AG20443 (cell line): ENCODE results near the gene IARS2.
"Not testable (repeated sequence)": the region's sequence is repeated elsewhere in the genome, so short reads cannot be mapped to it uniquely, and the experiment has no call there.

Experiments
- DNase-seq: peaks from one replicate; pipeline ENCODE4 v3.0.0; 2012; ENCODE audit warnings: low spot score, mixed read lengths

IARS2 gene

GRCh38 chr1:220113136-220113695, 19.3 kb downstream of the IARS2 start:
- peak; percentile 23 for DNase-seq

DNA sequence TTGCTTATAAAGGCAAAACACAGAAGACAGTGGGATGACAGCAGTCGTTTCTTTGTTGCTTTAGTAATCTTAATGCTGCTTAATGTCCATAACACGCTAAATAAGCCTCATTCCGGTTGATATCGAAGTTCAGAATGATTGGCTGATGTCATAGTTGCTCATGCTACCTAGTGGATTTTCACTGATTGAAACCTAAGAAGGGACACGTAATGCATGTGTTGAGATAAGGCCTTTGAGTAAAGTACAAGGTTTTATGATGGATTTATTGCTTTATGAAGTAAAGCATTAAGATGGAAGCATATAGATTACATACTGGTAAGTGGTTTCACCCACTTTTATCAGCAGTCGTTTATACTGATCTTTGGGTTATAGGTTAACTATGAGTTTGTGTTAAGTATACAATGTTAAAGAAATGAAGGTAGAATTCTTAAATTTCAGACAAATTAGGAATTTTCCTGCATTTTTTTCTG, 25.1 kb downstream of the IARS2 start:
- DNase-seq, result no peak

DNA sequence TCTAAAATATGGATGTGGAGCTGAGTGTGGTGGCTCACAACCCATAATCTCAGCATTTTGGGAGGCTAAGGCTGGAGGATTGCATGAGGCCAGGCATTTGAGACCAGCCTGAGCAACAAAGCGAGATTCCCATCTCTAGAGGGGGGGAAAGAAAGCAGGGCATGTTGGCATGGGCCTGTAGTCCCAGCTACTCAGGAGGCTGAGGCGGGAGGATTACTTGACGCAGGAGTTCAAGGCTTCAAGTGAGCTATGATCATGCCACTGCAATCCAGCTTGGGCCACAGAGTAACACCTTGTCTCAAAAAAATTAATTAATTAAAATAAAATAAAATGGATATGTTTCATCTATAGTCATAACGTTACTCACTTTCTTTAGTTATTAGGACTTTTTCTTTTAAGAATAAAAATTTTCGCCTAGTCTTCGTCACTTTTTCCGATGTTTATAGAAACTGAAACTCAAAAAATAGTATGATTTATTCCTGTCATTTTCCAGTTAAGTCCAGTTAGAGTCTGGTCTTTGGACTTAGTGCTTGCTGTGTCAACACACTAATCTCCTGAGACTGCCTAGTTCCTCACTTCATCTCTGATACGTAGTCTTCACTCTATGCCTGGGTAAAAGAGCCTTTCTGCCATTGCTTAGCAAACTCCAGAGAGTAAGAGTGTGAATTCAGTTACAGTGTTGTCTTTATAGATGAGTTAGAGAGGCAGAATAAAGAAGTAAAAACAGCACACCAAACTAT, 28.0 kb downstream of the IARS2 start:
- DNase-seq, result no peak

DNA sequence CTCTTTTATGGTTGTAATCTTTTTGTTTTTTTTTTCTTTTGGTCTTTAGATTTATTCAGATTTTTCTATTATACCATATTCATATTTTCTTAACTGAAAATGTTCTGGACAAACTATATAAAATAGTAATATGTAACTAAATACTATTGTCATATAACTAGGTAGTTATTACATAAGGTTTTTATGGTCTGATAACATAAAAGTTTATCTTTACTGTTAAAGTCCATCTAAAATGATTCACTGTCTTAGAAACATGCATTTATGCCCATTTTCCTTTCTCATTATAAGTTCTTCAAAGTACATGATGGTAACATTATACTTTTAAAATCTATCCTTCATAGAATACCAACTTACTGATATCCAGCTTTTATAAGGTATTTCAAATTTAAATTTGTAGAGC, 29.1 kb downstream of the IARS2 start:
- DNase-seq, result no peak

- no peak for DNase-seq
These were observed 30.0 kb downstream of the IARS2 start for GRCh38 chr1:220123889-220124288.

- DNase-seq, result peak; percentile 39
These were observed 30.6 kb downstream of the IARS2 start for GRCh38 chr1:220124542-220124941.

GRCh38 chr1:220127076-220127475, 33.1 kb downstream of the IARS2 start:
- DNase-seq, result no peak

DNA sequence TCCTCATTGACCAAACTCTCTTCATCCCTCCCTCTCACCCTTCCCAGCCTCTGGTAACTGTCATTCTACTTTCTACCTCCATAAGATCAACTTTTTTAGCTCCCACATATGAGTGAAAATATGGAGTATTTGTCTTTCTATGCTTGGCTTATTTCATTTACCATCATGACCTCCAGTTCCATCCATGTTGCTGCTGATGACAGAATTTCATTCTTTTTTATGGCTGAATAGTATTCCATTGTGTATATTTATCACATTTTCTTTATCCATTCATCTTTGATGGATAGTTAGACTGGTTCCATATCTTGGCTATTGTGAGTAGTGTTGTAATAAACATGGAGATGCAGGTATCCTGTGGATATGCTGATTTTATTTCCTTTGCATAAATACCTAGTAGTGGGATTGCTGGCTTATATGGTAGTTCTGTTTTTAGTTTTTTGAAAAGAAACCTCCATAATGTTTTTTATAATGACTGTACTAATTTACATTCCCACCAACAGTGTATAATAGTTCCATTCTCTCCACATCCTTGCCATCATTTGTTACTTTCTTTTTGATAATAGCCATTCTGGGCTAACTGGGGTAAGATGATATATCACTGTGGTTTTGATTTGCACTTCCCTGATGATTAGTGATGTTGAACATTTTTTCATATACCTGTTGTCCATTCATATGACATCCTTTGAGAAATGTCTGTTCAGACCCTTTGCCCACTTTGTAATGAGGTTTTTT, 35.7 kb downstream of the IARS2 start:
- DNase-seq, result no peak

- no peak for DNase-seq
These were observed 41.8 kb downstream of the IARS2 start for GRCh38 chr1:220135755-220136154.

- DNase-seq, result no peak
These were observed 43.3 kb downstream of the IARS2 start for GRCh38 chr1:220137019-220137786.

DNA sequence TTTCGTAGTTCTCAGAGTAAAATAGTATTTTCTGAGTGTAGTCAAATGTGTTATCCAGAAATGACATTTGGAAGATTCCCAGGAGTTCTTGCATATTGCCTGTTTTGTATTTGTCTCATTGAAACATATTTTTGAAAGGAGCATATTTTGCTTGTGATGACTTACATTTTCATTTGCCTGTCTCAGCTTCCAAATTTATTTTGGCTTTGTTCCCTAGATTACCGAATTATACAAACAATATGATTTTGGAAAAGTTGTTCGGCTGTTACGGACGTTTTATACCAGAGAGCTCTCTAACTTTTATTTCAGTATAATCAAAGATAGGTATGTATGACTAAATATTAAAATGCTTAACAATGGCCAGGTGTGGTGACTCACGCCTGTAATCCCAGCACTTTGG, 46.0 kb downstream of the IARS2 start:
- DNase-seq, result no peak

DNA sequence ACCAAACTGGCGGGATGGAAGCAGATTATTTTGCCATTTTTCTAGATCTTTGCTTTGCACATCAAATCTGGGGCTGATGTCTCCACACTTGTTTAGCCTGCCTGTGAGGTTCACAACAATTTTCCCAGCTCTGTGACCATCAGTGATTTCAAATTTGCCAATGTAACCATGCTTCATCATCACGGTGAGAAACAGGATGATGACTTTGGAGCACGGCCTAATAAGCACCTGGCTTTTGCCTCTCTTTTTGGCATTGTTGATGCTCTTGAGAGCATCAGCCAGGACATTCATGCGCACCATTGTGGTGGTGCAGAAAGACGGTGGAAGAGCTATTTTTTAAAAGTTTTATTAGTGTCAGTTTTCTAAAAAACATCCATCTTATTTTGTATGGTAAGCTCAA, 50.1 kb downstream of the IARS2 start:
- no peak for DNase-seq

GRCh38 chr1:220149742-220150141, 55.8 kb downstream of the IARS2 start:
- DNase-seq, result no peak

DNA sequence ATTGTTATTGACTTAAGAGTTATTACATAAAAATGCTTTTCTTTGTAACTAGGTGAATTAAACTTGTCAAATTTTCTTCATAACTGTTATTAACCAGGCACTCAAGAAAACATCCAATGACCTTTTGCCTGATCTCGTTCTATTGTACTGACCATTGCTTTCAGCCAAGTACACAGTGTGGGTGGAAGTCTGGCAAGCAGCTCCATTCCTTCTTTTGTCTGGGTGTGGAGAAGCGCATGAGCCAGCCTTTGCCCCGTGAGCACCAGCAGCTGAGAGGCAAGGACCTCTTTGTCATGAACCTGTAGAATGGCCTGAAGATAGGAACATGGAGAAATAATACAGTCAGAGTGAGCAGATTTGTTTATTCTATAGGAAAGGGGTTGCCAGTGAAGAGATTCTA, 57.5 kb downstream of the IARS2 start:
- DNase-seq, result peak; percentile 53

- no peak for DNase-seq
These were observed 59.2 kb downstream of the IARS2 start for GRCh38 chr1:220153147-220153546.

- DNase-seq, result no peak
These were observed 62.8 kb downstream of the IARS2 start for GRCh38 chr1:220156620-220157146.

DNA sequence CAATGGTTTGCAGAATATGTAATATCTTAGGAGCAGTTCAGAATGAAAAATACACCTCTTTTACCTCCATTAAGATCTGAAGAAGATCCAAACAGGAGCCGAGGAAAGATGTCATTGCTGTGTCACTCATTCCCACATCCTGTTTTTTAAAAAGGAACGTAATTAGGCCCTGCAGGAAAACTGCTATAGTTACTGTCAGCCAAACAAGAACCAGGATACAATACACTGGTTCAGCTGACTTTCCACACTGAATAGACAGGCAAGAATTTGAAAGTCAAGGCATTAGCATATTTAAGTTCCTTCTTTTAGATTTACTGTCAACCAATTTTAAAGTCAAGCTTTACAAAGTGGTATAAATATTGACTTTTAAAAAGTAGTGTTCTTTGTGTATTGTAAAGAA, 63.8 kb downstream of the IARS2 start:
- DNase-seq, result no peak

GRCh38 chr1:220158530-220158929, 64.6 kb downstream of the IARS2 start:
- not testable (repeated sequence) for DNase-seq

DNA sequence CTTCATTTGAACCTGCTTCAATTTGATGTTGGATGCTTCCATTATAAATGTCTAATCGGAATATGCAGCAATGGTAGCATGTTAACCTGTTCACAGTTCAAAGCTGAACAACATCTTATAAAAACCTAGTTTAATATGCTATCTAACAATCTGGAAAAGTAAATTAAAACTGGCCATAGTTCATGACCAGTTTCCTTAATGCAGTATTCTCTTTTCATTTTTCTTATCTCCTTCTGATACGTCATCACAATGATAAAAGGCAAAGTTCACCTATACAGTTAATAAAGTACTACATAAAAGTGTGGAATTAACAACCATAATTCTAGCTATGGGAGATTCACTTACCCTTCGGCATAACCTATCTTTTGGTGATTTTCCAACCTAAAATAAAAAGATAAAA, 65.1 kb downstream of the IARS2 start:
- no peak for DNase-seq

GRCh38 chr1:220160027-220160426, 66.1 kb downstream of the IARS2 start:
- no peak for DNase-seq

DNA sequence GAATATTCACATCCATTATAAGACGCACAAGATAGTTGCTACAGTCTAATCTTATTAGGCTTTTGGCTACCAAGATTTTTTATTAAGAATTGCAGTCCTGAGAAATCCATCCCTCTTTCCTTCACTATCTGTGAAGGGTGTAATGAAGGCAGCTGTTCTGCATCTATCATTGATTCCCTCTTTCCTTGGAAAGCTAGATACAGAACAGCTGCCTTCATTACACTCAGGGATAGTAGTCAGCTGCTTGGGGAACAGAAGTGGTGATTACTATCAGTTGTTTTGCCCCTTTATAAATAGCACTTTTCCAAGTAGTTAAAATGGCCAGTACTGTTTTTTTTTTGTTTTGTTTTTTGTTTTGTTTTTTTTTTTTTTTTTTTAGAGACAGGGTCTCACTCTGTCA, 70.2 kb downstream of the IARS2 start:
- DNase-seq, result no peak

- DNase-seq, result no peak
These were observed 70.6 kb downstream of the IARS2 start for GRCh38 chr1:220164517-220164916.
